Fibroblast of peridontal ligament (primary cell): ENCODE measurements around the gene KCTD13.
"Not testable (repeated sequence)": the region's sequence is repeated elsewhere in the genome, so short reads cannot be mapped to it uniquely, and the experiment has no call there.

Experiments
- DNase-seq: peaks from one replicate; pipeline ENCODE4 v3.0.0-alpha.2; 2010; ENCODE audit errors: extremely low read depth

The KCTD13 gene

DNA sequence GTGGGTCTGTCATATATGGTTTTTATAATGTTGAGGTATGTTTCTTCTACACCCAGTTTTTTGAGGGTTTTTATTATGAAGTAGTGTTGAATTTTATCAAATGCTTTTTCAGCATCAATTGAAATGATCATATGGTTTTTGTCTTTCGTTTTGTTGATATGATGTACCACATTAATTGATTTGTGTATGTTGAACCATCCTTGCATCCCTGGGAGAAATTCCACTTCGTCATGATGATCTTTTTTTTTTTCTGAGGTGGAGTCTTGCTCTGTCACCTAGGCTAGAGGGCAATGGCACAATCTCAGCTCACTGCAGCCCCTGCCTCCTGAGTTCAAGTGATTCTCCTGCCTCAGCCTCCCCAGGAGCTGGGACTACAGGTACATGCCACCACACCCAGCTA, 21.9 kb upstream of the KCTD13 start:
- no peak for DNase-seq

DNA sequence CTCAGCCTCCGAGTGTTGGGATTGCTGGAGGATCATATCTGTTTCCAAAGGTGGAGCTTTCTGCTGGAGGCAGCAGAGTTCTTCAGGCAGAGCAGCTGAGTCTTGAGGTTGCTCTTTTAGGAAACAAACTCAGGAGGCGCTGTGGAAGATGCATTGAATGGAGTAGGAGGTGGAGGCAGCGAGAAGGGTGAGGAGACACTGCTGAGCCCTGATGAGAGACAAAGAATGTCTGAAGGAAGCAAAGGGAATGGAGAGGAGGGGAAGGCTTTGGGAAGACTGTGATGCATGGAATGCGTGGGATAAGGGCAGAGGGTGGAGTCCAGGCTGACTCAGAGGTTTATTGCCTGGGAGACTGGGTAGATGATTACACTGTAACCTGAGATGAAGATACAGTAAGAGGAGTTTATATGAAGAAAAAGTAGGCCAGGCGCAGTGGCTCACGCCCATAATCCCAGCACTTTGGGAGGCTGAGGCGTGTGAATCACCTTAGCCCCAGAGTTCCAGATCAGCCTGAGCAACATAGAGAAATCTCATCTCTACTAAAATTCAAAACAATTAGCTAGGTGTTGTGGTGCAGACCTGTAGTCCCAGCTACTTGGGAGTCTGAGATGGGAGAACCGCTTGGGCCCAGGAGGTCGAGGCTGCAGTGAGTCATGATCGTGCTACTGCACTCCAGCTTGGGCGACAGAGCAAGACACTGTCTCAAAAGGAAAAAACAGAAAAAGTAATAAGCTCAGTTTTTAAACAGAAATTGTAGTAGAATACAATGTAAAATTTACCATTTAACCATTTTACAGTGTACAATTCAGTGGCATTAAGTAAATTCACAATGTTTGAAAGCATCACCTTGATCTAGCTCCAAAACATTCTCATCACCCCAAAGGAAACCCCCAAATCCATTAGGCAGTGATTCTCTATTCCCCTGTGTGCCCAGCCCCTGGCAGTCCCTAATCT, 18.1 kb upstream of the KCTD13 start:
- DNase-seq = peak; percentile 99

DNA sequence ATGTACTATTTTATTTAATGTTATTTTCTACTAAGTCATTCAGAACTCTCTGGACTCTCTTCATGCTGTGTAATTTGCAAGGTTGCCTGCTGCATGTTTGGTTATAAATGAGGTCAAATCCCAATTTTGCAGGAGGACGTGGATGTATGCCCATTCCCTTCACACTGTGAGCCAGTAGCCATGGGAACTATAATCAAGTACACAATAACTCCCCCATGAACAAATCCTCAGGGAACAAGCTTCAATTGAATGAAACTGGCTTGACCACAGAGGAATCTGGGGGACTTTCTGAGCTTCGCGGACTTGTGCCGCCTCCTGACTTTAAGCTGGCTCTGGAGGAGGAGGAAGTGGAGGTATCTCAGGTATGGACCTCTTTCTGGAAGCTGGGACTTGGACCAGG, 14.6 kb upstream of the KCTD13 start:
- peak; percentile 88 for DNase-seq

DNA sequence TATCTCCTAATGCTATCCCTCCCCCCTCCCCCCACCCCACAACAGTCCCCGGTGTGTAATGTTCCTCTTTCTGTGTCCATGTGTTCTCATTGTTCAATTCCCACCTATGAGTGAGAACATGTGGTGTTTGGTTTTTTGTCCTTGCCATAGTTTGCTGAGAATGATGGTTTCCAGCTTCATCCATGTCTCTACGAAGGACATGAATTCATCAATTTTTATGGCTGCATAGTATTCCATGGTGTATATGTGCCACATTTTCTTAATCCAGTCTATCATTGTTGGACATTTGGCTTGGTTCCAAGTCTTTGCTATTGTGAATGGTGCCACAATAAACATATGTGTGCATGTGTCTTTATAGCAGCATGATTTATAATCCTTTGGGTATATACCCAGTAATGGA, 5.7 kb upstream of the KCTD13 start:
- not testable (repeated sequence) for DNase-seq

DNA sequence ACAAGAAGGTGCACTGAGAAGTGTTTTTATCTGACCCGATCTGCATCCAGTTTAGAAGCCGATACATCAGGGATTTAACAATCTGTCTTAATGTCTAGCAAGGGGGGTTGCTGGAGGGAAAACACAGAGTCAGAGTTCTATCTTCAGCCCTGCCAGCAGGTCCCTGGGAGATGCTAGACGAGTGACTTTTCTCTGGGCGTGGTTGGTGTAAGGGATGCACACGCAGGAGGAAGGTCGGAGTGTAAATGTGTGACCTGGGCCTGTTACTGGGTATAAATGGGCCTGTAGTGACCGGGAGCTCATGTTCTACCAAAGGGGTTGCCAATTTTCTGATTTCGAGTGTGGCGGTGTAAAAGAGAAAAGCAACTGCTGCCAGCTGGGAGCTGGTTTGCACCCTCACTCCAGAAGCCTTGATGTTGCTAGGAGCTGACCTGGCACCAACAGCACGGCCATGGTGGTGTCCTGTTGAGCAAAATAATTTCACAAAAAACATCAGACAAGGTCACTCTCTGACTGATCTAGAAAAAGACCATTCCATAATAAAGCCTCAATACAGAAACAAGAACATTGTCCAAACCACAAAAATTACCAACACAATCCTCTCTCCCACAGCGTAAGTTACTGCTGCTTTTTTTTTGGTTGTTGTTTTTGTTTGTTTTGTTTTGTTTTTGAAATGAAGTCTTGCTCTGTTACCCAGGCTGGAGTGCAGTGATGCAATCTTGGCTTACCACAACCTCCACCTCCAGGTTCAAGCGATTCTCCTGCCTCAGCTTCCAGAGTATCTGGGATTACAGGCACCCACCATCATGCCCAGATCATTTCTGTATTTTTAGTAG, 1.3 kb upstream of the KCTD13 start:
- DNase-seq = peak; percentile 57

DNA sequence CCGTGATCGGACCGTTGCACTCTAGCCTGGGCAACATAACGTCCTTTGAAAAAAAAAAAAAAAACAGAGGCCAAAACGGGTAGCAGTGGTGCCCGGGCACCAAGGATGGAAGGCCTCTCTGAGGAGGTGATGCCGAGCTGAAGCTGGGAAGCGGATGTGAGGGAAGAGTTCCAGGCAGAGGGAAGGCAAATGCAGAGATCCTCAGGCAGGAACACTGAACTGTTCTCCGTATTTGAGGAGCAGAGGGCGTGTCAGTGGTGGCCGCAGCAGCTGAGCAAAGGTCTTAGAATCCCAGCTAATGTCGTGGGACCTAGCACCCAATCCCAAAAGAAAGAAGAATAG, 656 bp upstream of the KCTD13 start:
- DNase-seq = no peak

DNA sequence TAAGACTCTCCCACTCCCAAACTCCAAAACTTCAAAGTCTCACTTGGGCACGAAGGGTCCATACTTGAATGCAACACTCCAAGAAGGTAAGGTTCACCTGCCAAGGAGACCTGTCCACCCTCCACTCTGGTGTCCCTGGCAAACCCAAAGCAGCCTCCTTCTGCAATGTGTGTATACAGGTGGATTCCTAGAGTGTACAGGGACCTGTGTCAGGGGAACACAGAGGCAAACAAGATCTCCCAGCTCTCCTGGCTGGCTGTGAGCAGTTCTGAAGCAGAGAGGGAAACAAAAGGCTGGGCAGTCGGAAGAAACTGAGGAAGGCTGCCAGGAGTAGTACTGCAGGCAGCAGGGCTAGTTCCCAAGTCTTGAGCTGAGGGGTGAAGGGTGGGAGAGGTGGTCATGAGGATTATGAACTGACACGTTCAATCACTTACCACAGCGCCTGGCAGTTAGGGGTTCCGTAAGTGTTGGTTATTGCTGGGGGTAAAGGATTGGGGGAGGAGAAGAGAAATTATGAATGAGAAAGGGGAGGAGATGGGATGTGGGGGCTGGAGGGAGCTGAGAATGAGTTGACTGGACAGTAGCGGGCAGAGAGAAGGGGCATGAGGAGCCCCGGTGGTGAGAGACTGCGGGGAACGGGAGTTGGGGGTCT, 795 bp downstream of the KCTD13 start:
- DNase-seq = peak; percentile 8

DNA sequence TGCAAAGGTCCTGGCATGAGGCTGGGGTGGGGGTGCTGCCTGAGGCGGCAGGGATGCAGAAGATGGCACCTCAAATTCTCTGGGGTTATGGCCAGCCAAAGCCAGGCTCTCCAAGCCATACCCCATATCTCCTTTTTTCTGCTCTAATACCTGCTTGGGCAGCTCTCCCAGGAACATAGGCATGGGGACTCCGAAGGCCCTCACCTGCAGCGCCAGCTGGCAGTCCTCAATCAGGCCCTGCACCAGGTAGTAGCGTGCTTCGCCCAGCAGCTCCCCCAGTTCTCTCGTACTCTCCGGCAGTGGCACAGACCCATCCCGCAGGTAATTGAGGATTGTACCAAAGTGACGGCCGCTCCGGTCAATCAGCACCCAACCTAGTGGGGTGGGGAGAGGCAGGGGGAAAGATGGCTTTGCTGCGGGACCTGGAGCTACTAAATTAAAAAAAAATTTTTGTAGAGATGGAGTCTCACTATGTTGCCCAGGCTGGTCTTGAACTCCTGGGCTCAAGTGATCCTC, 3.0 kb downstream of the KCTD13 start:
- DNase-seq = no peak

DNA sequence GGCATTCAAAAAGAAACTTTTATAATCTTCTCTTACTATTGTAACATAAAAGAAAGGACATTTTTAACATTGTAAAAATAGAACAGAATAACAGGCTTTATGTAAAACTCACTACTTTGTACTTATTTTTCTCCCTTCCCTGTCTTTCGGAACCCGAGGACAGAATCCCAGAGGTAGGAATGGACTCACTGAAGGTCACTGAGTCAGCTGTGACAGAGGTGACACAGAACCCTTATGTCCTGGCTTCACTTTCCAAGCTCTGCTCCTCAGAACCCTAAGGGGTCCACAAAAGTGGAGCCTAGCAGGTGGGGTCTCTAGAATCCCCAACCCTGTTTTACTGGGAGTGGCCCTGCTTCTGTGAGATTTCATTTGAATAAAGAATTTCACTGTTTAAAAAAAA, 3.7 kb downstream of the KCTD13 start:
- DNase-seq = no peak

DNA sequence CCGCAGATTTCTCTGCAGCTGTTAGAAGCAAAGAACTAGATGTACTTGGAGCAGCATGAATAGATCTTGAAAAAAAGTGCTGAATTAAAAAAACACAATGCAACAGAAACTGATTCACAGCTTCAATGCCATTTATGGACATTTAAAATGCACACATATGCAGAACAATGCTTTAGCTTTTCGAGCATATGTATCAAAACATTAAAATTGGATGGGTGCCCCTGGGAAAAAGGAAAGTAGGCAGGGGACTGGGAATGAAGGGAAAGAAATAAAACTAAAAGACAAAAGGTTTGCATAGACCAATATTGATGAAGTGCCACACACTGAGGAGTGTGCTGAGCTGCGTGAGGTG, 5.0 kb downstream of the KCTD13 start:
- no peak for DNase-seq

DNA sequence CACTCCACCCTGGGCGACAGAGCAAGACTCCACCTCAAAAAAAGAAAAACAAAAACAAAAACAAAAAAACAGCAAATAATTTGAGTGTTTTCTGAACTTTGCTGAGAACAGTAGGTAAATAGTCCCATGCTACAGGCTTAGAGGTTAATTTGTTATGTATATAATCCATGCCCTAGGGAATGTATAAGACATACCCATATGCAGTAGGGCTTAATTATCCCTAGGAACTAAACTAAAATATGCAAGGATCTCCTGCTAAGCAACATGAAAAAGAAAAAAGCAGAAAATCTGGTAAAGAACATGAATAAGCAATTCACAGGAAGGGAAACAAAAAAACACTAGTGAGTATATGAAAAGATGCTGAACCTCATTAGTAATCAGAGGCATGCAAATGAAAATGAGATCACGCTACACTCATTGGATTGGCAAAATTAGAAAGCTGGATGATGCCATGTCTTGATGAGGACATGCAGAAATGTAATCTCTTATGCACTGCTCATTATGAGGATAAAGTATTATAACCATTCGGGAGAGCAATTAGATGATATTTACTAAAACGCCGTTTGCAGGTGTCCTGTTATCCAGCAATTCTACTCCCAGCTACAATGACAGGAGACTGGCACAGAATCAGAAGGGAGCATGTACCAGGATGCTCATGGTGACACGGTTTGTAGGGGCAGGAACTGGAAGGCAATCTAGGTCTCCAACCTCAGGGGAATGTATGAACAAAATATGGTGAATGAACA, 5.6 kb downstream of the KCTD13 start:
- no peak for DNase-seq

DNA sequence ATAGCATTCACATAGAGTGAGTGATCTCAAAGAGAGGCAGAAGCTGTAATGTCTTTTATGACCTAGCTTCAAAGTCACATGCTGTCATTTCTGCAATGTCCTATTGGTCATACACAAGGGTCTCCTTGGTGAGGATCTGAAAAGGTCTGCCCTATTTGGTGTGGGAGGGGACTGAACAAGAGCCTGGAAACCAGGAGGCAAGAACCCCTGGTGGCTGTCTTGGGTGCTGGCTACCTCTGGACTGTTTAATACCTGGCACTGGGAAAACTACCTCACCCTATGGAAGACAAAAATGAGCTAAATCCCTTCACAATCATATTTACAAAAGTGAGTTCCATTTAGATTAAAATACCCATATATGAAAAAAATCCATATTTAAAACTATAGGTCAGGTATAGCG, 9.0 kb downstream of the KCTD13 start:
- no peak for DNase-seq

DNA sequence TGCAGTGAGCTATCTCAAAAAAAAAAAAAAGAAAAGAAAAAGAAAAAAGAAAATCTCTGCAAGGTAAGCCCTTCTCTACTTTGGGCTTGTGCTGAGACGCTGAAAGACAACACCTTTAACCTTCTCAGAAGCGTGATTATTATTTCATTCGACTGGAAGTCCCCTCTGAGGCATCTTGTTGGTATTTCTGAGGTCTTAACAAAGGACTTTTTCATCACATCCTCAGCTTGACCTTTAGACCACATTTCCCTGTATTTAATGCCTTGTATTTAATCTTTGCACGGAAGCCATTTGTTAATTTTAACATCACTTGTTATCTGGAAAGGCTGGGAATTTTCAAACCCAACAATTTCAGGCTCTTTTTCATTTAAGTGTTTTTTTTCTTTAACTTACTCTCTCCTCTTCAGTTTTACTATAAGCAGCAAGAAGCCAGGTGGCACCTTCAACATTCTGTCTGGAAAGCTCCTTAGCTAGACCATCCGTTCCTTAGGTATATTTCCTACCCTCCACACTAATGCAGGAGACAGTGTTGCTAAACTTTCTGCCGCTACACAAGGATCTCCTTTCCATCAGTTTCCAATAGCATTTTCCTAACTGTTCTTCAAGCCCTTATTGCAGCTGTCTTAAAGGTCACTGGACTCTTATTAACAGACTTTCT, 10.3 kb downstream of the KCTD13 start:
- no peak for DNase-seq

DNA sequence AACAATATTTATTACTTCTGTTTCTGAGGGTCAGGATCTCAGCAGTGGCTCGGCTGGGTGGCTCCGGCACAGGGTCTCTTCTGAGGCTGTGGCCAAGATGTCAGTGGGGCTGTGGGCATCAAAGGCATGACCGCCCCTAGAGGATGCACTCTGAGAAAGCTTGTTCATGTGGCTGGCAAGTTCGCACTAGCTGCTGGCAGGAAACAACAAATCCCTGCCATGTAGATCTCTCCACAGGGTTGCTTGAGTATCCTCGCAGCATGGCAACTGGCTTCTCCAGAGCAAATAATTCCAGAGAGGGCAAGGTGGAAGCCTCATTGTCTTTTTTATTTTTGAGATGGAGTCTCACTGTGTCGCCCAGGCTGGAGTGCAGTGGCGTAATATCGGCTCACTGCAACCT, 12.5 kb downstream of the KCTD13 start:
- DNase-seq = no peak

DNA sequence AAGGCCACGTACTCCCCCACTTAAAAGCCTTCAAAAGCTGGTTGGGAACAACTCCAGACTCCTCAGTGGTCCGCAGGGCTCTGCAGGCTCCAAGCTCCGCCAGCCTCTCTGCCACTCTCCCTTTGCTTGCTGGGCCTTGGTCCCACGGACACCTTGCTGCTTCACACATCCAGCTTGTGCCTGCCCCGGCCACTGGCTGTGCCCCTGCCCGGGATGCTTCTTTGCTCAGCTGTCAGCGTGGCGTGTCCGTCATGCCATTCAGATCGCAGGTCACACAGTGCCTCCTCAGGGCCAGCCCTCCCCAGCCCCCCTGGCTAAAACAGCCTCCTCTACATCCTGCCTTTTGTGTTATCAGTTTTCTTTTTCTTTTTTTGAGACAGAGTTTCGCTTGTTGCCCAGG, 13.9 kb downstream of the KCTD13 start:
- DNase-seq = no peak

DNA sequence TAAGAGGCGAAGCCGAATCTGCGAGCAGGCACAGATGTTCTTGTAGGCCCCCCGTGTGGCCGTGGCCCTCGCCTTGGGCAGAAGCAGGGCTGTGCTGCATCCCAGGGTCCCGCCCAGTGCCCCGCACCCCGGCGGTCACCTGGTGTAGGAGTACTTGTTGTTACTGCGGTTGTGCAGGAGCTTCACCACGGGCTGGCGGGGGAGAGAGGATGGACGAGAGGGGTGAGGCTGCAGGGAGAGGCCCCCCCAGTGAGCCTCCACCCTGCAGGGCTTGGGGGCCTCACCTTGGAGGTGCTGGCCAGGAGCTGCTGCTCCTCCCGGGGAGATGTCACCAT, 14.4 kb downstream of the KCTD13 start:
- no peak for DNase-seq

DNA sequence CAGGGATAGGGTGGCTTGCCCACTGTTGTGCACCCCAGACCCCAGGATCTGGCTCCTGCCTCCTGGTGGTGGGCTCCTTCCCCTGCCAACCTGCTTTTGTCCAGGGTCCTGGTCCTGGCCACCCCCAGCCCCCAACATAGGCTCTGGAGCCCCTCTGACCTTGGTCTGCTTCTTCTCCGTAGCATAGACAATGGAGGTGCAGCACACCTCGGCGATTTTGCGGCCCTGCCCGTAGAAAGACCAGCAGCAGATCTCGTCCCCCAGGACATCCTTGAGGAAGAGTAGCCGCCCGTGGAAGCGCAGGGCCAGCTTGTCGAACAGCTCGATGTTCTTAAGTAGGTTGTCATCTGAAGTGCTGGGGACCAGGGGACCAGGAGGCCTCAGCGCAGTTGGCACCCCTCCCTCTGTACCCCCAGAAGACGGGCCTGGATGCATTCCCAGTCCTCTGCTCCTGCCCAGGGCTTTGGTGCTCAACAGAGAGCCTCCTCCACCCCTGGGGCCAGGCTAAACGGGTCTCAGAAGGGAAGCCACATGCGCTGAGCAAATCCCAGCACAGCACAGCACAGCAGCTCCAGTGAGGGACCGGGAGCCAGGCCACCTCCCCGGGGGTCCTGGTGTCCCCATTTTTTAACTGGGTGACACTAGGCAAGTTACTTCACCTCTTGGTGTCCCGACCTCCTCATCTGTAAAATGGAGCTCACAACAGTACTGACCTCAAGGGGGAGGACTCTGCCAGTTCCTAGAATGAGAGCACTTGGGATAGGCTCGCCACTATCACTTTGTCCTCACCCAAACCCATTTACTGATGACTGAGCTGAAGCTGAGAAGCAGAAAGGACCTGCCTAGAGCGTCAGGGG, 15.0 kb downstream of the KCTD13 start:
- DNase-seq = no peak

DNA sequence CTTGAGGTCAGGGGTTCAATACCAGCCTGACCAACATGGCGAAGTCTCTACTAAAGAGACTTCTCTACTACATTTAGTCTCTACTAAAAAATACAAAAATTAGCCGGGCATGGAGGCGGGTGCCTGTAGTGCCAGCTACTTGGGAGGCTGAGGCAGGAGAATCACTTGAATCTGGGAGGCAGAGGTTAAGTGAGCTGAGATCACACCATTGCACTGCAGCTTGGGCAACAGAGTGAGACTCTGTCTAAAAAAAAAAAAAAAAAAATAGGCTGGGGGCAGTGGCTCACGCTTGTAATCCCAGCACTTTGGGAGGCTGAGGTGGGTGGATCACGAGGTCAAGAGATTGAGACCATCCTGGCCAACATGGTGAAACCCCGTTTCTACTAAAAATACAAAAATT, 16.2 kb downstream of the KCTD13 start:
- DNase-seq = not testable (repeated sequence)

DNA sequence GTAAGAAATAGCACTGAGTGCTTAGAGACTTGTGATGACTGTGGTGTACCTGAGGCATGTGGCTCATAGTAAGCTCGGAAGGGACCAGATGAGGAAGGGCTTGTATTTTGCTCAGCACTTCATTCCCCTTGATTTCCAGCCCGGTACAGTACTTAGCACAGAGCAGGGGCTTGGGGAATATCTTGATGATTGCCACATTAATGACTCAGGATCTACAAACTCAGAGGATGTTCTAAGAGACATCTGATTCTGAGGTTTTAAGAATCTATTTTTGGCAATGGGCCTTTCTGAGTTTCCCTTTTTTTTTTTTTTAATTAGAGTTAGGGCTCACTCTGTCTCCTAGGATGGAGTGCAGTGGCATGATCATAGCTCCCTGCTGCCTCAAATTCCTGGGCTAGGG, 16.6 kb downstream of the KCTD13 start:
- DNase-seq = peak; percentile 77

DNA sequence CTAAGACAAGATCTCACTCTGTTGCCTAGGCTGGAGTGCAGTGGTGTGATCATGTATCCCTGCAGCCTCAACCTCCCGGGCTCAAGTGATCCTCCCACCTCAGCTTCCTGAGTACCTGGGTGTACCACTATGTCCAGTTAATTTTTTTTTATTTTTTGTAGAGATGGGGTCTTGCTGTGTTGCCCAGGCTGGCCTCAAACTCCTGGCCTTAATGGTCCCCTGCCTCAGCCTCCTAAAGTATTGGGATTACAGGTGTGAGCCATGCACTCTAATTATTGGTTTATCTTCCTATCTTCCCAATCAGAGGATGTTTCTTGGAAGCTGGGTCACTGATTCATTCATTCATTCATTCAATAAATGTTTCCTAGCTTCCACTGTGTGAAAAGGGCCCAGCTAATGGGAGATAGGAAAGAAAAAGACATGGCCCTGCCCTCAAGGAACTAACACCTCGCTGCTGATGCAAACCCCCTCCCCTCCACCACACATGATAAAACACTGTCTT, 17.3 kb downstream of the KCTD13 start:
- DNase-seq = no peak
